Lower leg skin (tissue), 4 donors: Measurements from ENCODE around the gene SCARB2. TPM values are rescaled to one million over a fixed set of nuclear protein-coding genes. Genes with fewer than 3 reads are reported as not detected.
A peak's percentile ranks its signal among the peaks of the same experiment; 100 is the strongest.

Experiments used
- DNase-seq, 2 donors: peaks; one replicate each; pipeline ENCODE4 v3.0.0-alpha.2; 2019; ENCODE audit warnings: low spot score in 2 of 2
- H3K4me3 ChIP-seq: fragments of 200-600 bp; sonication (generic); 2 replicates; pipeline ENCODE4 v1.5.1; 2017; ENCODE audit warnings: mild to moderate bottlenecking, low read depth; ENCODE audit not compliant: poor library complexity, severe bottlenecking
- POLR2A ChIP-seq, 2 donors: fragments of 450-650 bp; IDR thresholded peaks; one replicate each; pipeline ENCODE4 v1.6.1; 2016 to 2017; ENCODE audit warnings: antibody characterized with exemption in 2 of 2, mild to moderate bottlenecking in 1 of 2, moderate library complexity in 1 of 2
- WGBS, 2 donors: methylation state at CpG; one replicate each; pipeline ENCODE4 v1.1.5; 2018; 5-methylcytosine and 5-hydroxymethylcytosine counted together
- intact Hi-C: fragments of 100-400 bp; cut with DNase I; formaldehyde crosslinking; loops from one replicate; pipeline ENCODE4 v1.15.0; 2023; ENCODE audit warnings: low total_unique reads
- total RNA-seq, 4 donors: library from RNA; depleted of rRNA; stranded (reverse); fragments of >200 nt; gene quantifications; one replicate each; pipeline ENCODE4 v1.1.0, GENCODE V29; 2016
- TF ChIP-seq, protein P1 (sequence below), 3 donors: fragments of 450-650 bp; IDR thresholded peaks; one replicate each; pipeline ENCODE4 v1.5.1; 2016; ENCODE audit warnings: antibody characterized with exemption in 3 of 3, mild to moderate bottlenecking in 3 of 3, moderate library complexity in 2 of 3

SCARB2 gene
- total RNA-seq, 4 donors from 2014 or later, result 74.9 to 111 (median 82.8) TPM

- H3K4me3 ChIP-seq, result no peak overlapping the region
- 63 to 68% methylated on average over 3 of the region's 3 CpGs for WGBS, 2 donors
- intact Hi-C loops, result loop anchor here (10.0 kb wide), 1 partner anchor 308 kb away; no protein-coding TSS in a partner anchor
- DNase-seq, result no peak
- no peak for TF ChIP-seq POLR2A (IDR thresholded peaks at IDR 0.05)
- TF ChIP-seq, protein P1, sequence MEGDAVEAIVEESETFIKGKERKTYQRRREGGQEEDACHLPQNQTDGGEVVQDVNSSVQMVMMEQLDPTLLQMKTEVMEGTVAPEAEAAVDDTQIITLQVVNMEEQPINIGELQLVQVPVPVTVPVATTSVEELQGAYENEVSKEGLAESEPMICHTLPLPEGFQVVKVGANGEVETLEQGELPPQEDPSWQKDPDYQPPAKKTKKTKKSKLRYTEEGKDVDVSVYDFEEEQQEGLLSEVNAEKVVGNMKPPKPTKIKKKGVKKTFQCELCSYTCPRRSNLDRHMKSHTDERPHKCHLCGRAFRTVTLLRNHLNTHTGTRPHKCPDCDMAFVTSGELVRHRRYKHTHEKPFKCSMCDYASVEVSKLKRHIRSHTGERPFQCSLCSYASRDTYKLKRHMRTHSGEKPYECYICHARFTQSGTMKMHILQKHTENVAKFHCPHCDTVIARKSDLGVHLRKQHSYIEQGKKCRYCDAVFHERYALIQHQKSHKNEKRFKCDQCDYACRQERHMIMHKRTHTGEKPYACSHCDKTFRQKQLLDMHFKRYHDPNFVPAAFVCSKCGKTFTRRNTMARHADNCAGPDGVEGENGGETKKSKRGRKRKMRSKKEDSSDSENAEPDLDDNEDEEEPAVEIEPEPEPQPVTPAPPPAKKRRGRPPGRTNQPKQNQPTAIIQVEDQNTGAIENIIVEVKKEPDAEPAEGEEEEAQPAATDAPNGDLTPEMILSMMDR (IDR thresholded peaks at IDR 0.05), result no peak
Measured at GRCh38 chr4:76187152-76187551, 26.5 kb downstream of the SCARB2 start.

- intact Hi-C loops, result loop anchor here (10.0 kb wide), 1 partner anchor 312 kb away; no protein-coding TSS in a partner anchor
- TF ChIP-seq, protein P1 (IDR thresholded peaks at IDR 0.05), result no peak
- TF ChIP-seq POLR2A (IDR thresholded peaks at IDR 0.05), result no peak
- 77 to 80% methylated on average over 5 of the region's 5 CpGs for WGBS, 2 donors
- no peak for DNase-seq
- H3K4me3 ChIP-seq, result no peak overlapping the region
Measured at GRCh38 chr4:76182463-76182862, 31.2 kb downstream of the SCARB2 start.

DNA sequence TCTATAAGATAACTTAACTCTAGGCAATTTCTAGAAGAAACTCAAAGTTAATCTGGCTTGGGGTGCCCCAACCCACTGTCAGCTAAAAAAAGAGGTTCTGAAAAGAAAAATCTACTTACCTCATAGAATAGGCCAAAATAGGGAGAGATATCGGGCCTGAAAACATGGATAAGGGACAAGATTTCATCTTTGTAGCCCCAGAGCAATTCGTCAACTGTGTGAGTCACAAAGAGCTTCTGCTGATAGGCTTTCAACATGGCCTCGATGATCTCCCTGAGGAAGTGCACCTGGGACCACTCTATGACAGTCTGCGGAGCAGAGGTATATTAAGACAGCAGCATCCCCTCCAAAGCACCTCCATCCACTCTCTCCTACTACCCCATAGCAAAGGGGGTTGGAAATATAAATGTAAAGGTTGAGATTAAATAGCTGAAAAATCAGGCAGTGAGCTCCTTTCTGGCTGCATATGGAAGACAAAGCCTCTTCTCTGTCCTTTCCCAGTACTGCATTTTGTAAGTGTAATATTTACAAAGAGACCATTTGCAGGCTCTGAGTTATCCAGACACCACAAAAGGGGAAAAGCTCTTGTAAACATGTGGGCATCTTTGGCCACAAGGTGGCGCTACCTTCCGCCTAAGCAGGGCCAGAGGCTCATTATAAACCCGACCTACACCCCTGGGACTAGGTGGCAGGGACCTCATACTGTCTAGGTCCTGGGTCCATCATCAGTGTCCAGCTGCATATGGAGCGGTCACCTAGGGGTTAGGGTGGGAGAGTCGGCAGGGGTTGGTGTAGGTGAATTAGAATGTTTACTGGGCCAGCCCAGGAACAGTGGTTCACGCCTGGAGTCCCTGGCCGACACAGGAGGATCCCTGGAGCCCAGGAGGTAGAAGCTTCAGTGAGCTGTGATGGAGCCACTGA lies 34.0 kb downstream of the SCARB2 start:
- peak; percentile 78 to 96 for DNase-seq
- 63 to 64% methylated on average over 11 of the region's 11 CpGs for WGBS, 2 donors
- TF ChIP-seq POLR2A (IDR thresholded peaks at IDR 0.05), result no peak
- TF ChIP-seq, protein P1 (IDR thresholded peaks at IDR 0.05), result peak in 1 of 3 donors; percentile 44
- intact Hi-C loops, result loop anchor here (10.0 kb wide), 1 partner anchor 315 kb away; no protein-coding TSS in a partner anchor
- no peak overlapping the region for H3K4me3 ChIP-seq

DNA sequence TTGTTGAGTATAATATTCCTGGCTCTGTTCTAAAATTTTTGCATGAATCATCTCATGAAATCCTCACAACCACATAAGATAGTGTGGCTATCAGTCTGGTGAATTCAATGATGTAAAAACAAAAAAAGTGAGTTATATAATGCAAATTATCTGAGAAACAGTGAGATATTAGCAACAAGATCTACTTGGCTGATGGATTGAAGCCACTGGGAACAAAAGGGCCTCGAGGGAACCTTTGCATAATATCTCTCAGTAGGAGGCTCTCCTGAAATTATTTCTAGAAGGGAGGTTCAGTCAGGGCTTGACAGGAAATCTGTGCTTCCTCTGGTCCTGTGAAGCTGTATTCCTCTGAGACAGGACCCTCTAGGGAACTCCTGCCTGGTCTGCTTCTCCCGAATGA lies 35.3 kb downstream of the SCARB2 start:
- no peak overlapping the region for H3K4me3 ChIP-seq
- DNase-seq, result no peak
- TF ChIP-seq POLR2A (IDR thresholded peaks at IDR 0.05), result no peak
- TF ChIP-seq, protein P1 (IDR thresholded peaks at IDR 0.05), result no peak
- WGBS, 2 donors, result 44 to 60% methylated on average over 2 of the region's 2 CpGs
- intact Hi-C loops, result no loop called here

DNA sequence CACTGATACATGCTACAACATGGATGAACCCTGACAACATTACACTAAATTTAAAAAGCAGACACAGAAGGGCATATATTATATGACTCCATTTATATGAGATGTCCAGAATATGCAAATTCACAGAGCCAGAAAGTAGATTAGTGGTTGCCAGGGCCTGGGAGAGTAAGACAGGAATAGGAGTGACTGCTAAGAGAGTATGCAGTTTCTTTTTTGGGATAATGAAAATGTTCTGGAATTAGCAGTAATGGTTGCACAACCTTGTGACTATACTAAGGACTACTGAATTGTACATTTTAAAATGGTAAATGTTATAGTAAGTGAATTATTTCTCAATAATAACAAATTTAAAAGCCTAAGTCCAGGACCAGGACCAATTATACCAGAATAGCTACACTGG lies 35.9 kb downstream of the SCARB2 start:
- no peak for TF ChIP-seq POLR2A (IDR thresholded peaks at IDR 0.05)
- TF ChIP-seq, protein P1 (IDR thresholded peaks at IDR 0.05), result no peak
- H3K4me3 ChIP-seq, result no peak overlapping the region
- intact Hi-C loops, result no loop called here
- DNase-seq, result no peak
